KMS-11 (cell line): ENCODE data around the gene INPP5A.
"Not testable (repeated sequence)": the region's sequence is repeated elsewhere in the genome, so short reads cannot be mapped to it uniquely, and the experiment has no call there.

ENCODE experiments used
- H2AFZ ChIP-seq: fragments of 200-600 bp; sonication (generic); 2 replicates; pipeline ENCODE4 v1.6.1; 2016; ENCODE audit warnings: antibody characterized with exemption, mixed run types, low read depth
- H3K27ac ChIP-seq: fragments of 200-600 bp; sonication (generic); 2 replicates; pipeline ENCODE4 v1.6.1; 2016; ENCODE audit warnings: mild to moderate bottlenecking, mixed run types
- H3K27me3 ChIP-seq: fragments of 200-600 bp; sonication (generic); 2 replicates; pipeline ENCODE4 v1.6.1; 2017; ENCODE audit warnings: mild to moderate bottlenecking, low read depth, mixed run types, moderate library complexity; ENCODE audit not compliant: insufficient read depth
- H3K36me3 ChIP-seq: fragments of 200-600 bp; sonication (generic); 2 replicates; pipeline ENCODE4 v1.6.1; 2017; ENCODE audit warnings: mild to moderate bottlenecking, mixed run types; ENCODE audit not compliant: insufficient read depth
- H3K4me1 ChIP-seq: fragments of 200-600 bp; sonication (generic); 2 replicates; pipeline ENCODE4 v1.6.1; 2016; ENCODE audit warnings: mild to moderate bottlenecking, low read depth, mixed run types; ENCODE audit not compliant: poor library complexity, severe bottlenecking
- H3K4me2 ChIP-seq: fragments of 200-600 bp; sonication (generic); 2 replicates; pipeline ENCODE4 v1.7.0; 2016; ENCODE audit warnings: mild to moderate bottlenecking, mixed run types
- H3K4me3 ChIP-seq: fragments of 200-600 bp; sonication (generic); IDR thresholded peaks from 2 replicates; pipeline ENCODE4 v1.6.1; 2017; ENCODE audit warnings: low read depth, low read length, mixed read lengths; ENCODE audit not compliant: insufficient read depth
- H3K79me2 ChIP-seq: fragments of 200-600 bp; sonication (generic); 2 replicates; pipeline ENCODE4 v1.6.1; 2016; ENCODE audit warnings: low read depth, mixed run types; ENCODE audit not compliant: insufficient read depth
- H3K9ac ChIP-seq: fragments of 200-600 bp; sonication (generic); 2 replicates; pipeline ENCODE4 v1.6.1; 2016; ENCODE audit warnings: mild to moderate bottlenecking, mixed run types
- H4K20me1 ChIP-seq: fragments of 200-600 bp; sonication (generic); 2 replicates; pipeline ENCODE4 v1.6.1; 2016; ENCODE audit warnings: mild to moderate bottlenecking, mixed run types; ENCODE audit not compliant: insufficient read depth
- CTCF ChIP-seq: fragments of 200-600 bp; sonication (generic); conservative IDR thresholded peaks from 2 replicates; pipeline ENCODE4 v1.6.1; 2017; ENCODE audit warnings: low read depth, mild to moderate bottlenecking, antibody characterized with exemption, low read length, moderate library complexity, mixed read lengths

The INPP5A gene

GRCh38 chr10:132504501-132505272, 32.9 kb upstream of the INPP5A start:
- no peak overlapping the region for H2AFZ ChIP-seq
- no peaks in the 10 kb centered on the region for H3K79me2 ChIP-seq
- H3K27ac ChIP-seq, result no peak overlapping the region
- no peaks in the 10 kb centered on the region for H3K4me1 ChIP-seq
- no peaks in the 10 kb centered on the region for H4K20me1 ChIP-seq
- peaks cover 33% of the 10 kb centered on the region; the same call in 1 of the 2 replicates for H3K27me3 ChIP-seq
- no peak overlapping the region for H3K9ac ChIP-seq
- H3K36me3 ChIP-seq, result no peaks in the 10 kb centered on the region
- no peak for TF ChIP-seq CTCF
- no peak overlapping the region for H3K4me2 ChIP-seq
- no peak overlapping the region for H3K4me3 ChIP-seq

DNA sequence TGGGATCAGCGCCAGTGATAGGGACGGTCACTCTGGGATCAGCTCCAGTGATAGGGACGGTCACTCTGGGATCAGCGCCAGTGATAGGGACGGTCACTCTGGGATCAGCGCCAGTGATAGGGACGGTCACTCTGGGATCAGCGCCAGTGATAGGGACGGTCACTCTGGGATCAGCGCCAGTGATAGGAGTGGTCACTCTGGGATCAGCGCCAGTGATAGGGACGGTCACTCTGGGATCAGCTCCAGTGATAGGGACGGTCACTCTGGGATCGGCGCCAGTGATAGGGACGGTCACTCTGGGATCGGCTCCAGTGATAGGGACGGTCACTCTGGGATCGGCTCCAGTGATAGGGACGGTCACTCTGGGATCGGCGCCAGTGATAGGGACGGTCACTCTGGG, 32.0 kb upstream of the INPP5A start:
- H3K4me3 ChIP-seq, H4K20me1 ChIP-seq, H3K4me1 ChIP-seq, H3K79me2 ChIP-seq, H2AFZ ChIP-seq, H3K27ac ChIP-seq, H3K4me2 ChIP-seq, H3K9ac ChIP-seq, H3K36me3 ChIP-seq: not testable (repeated sequence)
- H3K27me3 ChIP-seq, result peaks cover 27% of the 10 kb centered on the region; the same call in 1 of the 2 replicates

DNA sequence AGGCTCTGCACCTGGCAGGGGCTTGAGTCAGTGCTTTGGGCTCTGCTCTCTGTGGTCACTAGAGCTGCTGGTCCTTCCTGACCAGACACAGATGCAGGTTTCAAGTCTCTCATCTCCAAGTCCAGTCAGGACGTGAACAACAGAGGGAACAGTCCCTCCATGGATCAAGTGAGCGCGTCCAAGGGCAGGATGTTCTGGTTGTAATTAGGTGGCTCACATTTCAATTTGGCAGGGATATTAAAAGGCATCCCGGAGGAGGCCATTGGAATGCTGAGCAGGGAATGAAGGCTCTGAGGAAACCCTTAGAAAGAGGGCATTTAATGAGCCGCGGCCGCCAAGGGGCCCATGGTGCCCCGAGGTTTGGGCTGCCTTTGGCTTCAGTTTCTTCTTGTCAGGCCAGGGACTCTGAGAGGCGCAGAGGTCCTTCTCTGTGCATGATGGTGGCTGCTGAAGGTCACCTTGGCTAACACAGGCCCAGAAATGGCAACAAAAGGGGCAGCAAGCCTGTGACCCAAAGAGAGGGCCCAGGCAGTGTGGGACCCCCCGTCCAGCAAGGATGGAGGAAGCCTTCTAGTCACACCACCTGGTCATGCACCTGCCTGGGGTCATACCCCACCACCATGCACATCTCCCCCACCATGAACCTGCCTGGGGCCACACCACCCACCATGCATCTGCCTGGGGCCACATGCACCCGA, 30.7 kb upstream of the INPP5A start:
- no peak overlapping the region for H3K27ac ChIP-seq
- no peak for TF ChIP-seq CTCF

DNA sequence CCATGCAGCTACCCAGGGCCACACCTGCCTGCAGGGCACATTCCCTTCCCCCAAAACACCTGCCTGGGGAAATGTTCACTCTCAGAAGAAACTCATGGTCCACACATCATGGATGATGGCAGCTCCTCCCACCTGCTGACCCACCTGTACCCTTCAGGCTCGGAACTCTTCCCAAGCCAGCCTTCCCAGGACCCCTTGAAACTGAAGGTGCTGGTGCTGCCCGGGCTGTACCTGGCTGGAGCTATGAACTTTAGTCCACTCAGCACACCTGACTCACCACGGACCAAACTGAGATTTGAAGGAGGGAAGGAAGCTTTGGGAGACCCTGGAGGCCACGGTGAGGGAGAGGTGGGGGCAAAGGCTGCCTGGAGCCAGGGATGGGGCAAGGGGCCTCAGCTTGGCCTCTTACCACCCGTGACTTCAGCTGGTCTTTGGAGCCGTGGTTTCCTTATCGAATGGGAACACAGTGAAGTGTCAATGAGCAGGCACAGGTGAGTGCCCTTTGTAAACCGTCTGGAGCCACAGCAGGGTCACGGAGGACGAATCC, 30.1 kb upstream of the INPP5A start:
- Histone ChIP-seq H2AFZ (no peak overlapping the region), H3K27me3 (peaks cover 13% of the 10 kb centered on the region; the same call in 1 of the 2 replicates), H3K4me3 (no peak overlapping the region), H3K79me2 (no peaks in the 10 kb centered on the region), H3K4me1 (no peaks in the 10 kb centered on the region), H3K27ac (no peak overlapping the region), H4K20me1 (no peaks in the 10 kb centered on the region), H3K9ac (no peak overlapping the region), H3K4me2 (no peak overlapping the region), H3K36me3 (no peaks in the 10 kb centered on the region)
- no peak for TF ChIP-seq CTCF

More for the DNA sequence above, 30.7 kb upstream of the INPP5A start:
- Histone ChIP-seq H3K36me3 (no peaks in the 10 kb centered on the region), H4K20me1 (no peaks in the 10 kb centered on the region), H2AFZ (no peak overlapping the region), H3K4me2 (no peak overlapping the region), H3K4me1 (no peaks in the 10 kb centered on the region), H3K9ac (no peak overlapping the region), H3K4me3 (no peak overlapping the region), H3K79me2 (no peaks in the 10 kb centered on the region), H3K27me3 (peaks cover 19% of the 10 kb centered on the region; the same call in 1 of the 2 replicates)
